HepG2 (cell line): Measurements from ENCODE around the gene ACSL1. TPM values are rescaled to one million over a fixed set of nuclear protein-coding genes. Genes with fewer than 3 reads are reported as not detected.

Experiments
- ATAC-seq: fragments of 200-7000 bp; cut with Tn5 transposase; 3 replicates; pipeline ENCODE4 v1.9.1; 2020; ENCODE audit warnings: mild to moderate bottlenecking, moderate library complexity
- BruUV-seq: library from RNA; stranded (reverse); fragments of 400-500 nt; replicated peaks from 2 replicates; lab custom pipeline; 2021; lab: Mats Ljungman, UMichigan
- CTCF ChIA-PET: fragments of 300-600 bp; formaldehyde crosslinking; extraction: SDS; loops from one replicate; lab custom pipeline; 2021; ENCODE audit warnings: low total read pairs, inconsistent platforms, low intra/inter-chr PET ratio; lab: Yijun Ruan, JAX
- POLR2A ChIA-PET: fragments of 350-600 bp; sonication (Branson Sonifier 250); formaldehyde crosslinking; loops from one replicate; lab custom pipeline; 2020; ENCODE audit warnings: antibody characterized with exemption, inconsistent platforms; lab: Yijun Ruan, JAX
- DNase-seq: peaks from one replicate; pipeline ENCODE4 v3.0.0-alpha.2; 2015; ENCODE audit warnings: low spot score
- FAIRE-seq: peaks from 3 replicates; lab custom pipeline; 2011; peaks lifted over from hg19 to GRCh38; lab: Jason Lieb, UNC
- H2AFZ ChIP-seq: one replicate; pipeline ENCODE4 v1.6.1; 2011; ENCODE audit warnings: low read length, inconsistent platforms
- H3K27ac ChIP-seq: fragments of 300-600 bp; 3 replicates; pipeline ENCODE4 v1.8.0; 2011; ENCODE audit warnings: mixed run types, mild to moderate bottlenecking, mixed read lengths, low read length, inconsistent platforms; ENCODE audit not compliant: insufficient read depth; ENCODE audit errors: extremely low read length
- H3K27me3 ChIP-seq, 2 experiments: fragments of 200-600 bp in 1 of 2; 2 replicates in 1 of 2; 3 replicates in 1 of 2; pipeline versions ENCODE4 v1.6.0 to v1.8.0; 2011; ENCODE audit warnings: low read length in 2 of 2, mild to moderate bottlenecking in 2 of 2, moderate library complexity in 2 of 2, inconsistent platforms in 1 of 2; ENCODE audit not compliant: insufficient read depth in 2 of 2, control insufficient read depth in 1 of 2
- H3K36me3 ChIP-seq, 2 experiments: fragments of 200-600 bp in 1 of 2; replicated peaks in 1 of 2; 2 replicates in 1 of 2; 3 replicates in 1 of 2; pipeline versions ENCODE4 v1.5.1 to v1.8.0; 2011; ENCODE audit warnings: low read length in 2 of 2, inconsistent platforms in 1 of 2; ENCODE audit not compliant: insufficient read depth in 2 of 2, control insufficient read depth in 1 of 2
- H3K4me1 ChIP-seq: 2 replicates; pipeline ENCODE4 v1.5.1; 2012; ENCODE audit warnings: low read length, inconsistent platforms; ENCODE audit not compliant: insufficient read depth
- H3K4me2 ChIP-seq: 2 replicates; pipeline ENCODE4 v1.6.0; 2011; ENCODE audit warnings: low read depth, low read length, inconsistent platforms
- H3K4me3 ChIP-seq, 3 experiments: fragments of 200-600 bp in 1 of 3; sonication (generic), shearing (Covaris generic) in 1 of 3; replicated peaks in 1 of 3; 2 replicates each; pipeline ENCODE4 v1.5.1; 2011 to 2016; ENCODE audit warnings: low read length in 3 of 3, inconsistent platforms in 2 of 3, low read depth in 2 of 3, mild to moderate bottlenecking in 2 of 3, control low read depth in 1 of 3, mixed read lengths in 1 of 3; ENCODE audit not compliant: insufficient read depth in 1 of 3
- H3K79me2 ChIP-seq: one replicate; pipeline ENCODE4 v1.6.1; 2011; ENCODE audit warnings: low read length, inconsistent platforms; ENCODE audit not compliant: insufficient read depth
- H3K9ac ChIP-seq: 2 replicates; pipeline ENCODE4 v1.6.0; 2011; ENCODE audit warnings: mild to moderate bottlenecking, low read depth, low read length, inconsistent platforms; ENCODE audit not compliant: insufficient read depth
- H3K9me3 ChIP-seq: 2 replicates; pipeline ENCODE4 v1.5.1; 2012; ENCODE audit warnings: mild to moderate bottlenecking, low read length
- H4K20me1 ChIP-seq: 2 replicates; pipeline ENCODE4 v1.6.0; 2011; ENCODE audit warnings: inconsistent platforms, mild to moderate bottlenecking, low read length, moderate library complexity; ENCODE audit not compliant: insufficient read depth
- JUND ChIP-seq: sonication (generic); formaldehyde crosslinking; IDR thresholded peaks from 2 replicates; pipeline ENCODE4 v1.8.0; 2022; ENCODE audit warnings: mild to moderate bottlenecking, missing genetic modification reagents
- POGZ ChIP-seq: sonication (generic); formaldehyde crosslinking; IDR thresholded peaks from 2 replicates; pipeline ENCODE4 v1.4.0; 2020; ENCODE audit warnings: mild to moderate bottlenecking, missing genetic modification reagents
- WGBS: methylation state at CpG from one replicate; pipeline ENCODE4 v1.1.6; 2017; ENCODE audit warnings: low lambda C conversion rate; 5-methylcytosine and 5-hydroxymethylcytosine counted together
- in situ Hi-C: cut with HindIII; loops from 2 replicates; pipeline ENCODE4 v1.10.0; 2017; ENCODE audit warnings: low pct_unique_long_range_greater_than_20kb; ENCODE audit not compliant: extremely low pct_ligation_motif_present
- intact Hi-C: fragments of 100-400 bp; cut with micrococcal nuclease; formaldehyde crosslinking; loops from one replicate; pipeline ENCODE4 v1.10.0; 2022; ENCODE audit not compliant: unreplicated experiment
- polyA plus RNA-seq, 8 experiments: library from polyadenylated mRNA; depleted of rRNA in 3 of 8; stranded (reverse) in 7 of 8; unstranded in 1 of 8; fragments of >200 nt; fragmentation: Illumina TruSeq in 4 of 8; extraction: Trizol in 4 of 8; gene quantifications; 2 replicates each; pipeline versions ENCODE4 v1.2.1 to v1.2.3, GENCODE V29; 2011 to 2016; ENCODE audit warnings: low read depth in 4 of 8, missing spikeins in 1 of 8, mixed read lengths in 1 of 8; ENCODE audit not compliant: insufficient read depth in 1 of 8
- total RNA-seq, 5 experiments: library from RNA; depleted of rRNA; stranded (reverse); fragments of >200 nt; fragmentation: Illumina TruSeq; extraction: Trizol; gene quantifications; 2 replicates each; pipeline ENCODE4 v1.2.3, GENCODE V29; 2016; ENCODE audit warnings: low read depth in 1 of 5
- TF ChIP-seq, protein P1 (sequence below): sonication (generic); formaldehyde crosslinking; conservative IDR thresholded peaks from 2 replicates; pipeline ENCODE4 v1.8.0; 2022; ENCODE audit warnings: missing genetic modification reagents
- TF ChIP-seq, protein P2 (sequence below): sonication (generic); formaldehyde crosslinking; IDR thresholded peaks from 2 replicates; pipeline ENCODE4 v1.4.0; 2020; ENCODE audit warnings: missing genetic modification reagents

ACSL1 gene
- total and polyA plus RNA-seq, 2 of the 13 experiments (the other 11 are each of a cell fraction or from before 2014, with no cell fraction given), result 10.0 to 29.8 TPM

DNA sequence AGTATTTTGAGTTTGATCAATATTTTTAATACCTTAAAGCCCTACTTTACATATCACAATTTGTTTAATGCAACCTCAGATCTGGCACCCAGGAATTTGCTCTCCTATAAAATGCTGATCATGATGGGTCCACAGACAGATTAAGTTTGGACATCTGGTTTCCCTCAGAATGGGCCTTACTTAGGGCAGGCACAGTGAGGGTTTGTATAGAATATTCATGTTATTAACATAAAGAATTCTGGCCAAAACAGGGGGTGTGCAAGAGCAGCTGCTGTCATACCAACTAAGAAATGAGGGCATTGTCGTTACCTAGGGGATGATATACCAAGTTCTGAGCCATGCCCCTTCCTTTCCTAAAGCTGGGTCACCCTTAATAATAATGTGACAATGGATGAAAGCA is 54.4 kb downstream of the ACSL1 start (continued):
- TF ChIP-seq, protein P1, sequence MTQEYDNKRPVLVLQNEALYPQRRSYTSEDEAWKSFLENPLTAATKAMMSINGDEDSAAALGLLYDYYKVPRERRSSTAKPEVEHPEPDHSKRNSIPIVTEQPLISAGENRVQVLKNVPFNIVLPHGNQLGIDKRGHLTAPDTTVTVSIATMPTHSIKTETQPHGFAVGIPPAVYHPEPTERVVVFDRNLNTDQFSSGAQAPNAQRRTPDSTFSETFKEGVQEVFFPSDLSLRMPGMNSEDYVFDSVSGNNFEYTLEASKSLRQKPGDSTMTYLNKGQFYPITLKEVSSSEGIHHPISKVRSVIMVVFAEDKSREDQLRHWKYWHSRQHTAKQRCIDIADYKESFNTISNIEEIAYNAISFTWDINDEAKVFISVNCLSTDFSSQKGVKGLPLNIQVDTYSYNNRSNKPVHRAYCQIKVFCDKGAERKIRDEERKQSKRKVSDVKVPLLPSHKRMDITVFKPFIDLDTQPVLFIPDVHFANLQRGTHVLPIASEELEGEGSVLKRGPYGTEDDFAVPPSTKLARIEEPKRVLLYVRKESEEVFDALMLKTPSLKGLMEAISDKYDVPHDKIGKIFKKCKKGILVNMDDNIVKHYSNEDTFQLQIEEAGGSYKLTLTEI, result no peak
- TF ChIP-seq, all 625 proteins: peak for 0

DNA sequence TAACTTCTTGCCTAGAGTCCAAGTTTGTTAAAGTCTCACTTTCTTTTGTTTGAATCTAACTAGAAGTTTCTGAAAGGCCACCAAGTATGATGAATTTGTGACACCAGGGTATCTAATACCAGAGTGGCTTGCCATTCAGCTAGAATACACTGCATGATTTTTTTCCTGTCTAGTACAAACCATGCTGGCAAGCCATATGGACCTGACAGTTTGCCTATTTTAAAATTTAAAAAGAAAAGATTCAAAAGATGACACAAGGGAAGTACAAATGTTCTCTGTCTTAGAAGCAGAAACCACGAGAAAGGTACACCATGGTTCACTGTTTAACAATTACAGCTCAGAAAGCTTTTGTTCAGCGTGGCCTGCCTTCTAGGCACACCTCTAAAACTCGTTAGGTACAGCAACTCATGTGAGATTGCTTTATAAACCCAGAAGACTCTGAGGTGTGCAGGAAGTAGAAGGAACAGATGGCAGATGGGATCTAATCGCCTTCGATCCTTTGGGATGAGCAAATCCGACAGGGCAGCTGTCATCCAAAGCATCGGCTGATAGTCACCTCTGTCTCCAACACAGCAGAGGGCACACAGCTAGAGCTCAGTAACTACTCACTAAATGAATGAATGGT is 56.5 kb downstream of the ACSL1 start:
- TF ChIP-seq, protein P2, sequence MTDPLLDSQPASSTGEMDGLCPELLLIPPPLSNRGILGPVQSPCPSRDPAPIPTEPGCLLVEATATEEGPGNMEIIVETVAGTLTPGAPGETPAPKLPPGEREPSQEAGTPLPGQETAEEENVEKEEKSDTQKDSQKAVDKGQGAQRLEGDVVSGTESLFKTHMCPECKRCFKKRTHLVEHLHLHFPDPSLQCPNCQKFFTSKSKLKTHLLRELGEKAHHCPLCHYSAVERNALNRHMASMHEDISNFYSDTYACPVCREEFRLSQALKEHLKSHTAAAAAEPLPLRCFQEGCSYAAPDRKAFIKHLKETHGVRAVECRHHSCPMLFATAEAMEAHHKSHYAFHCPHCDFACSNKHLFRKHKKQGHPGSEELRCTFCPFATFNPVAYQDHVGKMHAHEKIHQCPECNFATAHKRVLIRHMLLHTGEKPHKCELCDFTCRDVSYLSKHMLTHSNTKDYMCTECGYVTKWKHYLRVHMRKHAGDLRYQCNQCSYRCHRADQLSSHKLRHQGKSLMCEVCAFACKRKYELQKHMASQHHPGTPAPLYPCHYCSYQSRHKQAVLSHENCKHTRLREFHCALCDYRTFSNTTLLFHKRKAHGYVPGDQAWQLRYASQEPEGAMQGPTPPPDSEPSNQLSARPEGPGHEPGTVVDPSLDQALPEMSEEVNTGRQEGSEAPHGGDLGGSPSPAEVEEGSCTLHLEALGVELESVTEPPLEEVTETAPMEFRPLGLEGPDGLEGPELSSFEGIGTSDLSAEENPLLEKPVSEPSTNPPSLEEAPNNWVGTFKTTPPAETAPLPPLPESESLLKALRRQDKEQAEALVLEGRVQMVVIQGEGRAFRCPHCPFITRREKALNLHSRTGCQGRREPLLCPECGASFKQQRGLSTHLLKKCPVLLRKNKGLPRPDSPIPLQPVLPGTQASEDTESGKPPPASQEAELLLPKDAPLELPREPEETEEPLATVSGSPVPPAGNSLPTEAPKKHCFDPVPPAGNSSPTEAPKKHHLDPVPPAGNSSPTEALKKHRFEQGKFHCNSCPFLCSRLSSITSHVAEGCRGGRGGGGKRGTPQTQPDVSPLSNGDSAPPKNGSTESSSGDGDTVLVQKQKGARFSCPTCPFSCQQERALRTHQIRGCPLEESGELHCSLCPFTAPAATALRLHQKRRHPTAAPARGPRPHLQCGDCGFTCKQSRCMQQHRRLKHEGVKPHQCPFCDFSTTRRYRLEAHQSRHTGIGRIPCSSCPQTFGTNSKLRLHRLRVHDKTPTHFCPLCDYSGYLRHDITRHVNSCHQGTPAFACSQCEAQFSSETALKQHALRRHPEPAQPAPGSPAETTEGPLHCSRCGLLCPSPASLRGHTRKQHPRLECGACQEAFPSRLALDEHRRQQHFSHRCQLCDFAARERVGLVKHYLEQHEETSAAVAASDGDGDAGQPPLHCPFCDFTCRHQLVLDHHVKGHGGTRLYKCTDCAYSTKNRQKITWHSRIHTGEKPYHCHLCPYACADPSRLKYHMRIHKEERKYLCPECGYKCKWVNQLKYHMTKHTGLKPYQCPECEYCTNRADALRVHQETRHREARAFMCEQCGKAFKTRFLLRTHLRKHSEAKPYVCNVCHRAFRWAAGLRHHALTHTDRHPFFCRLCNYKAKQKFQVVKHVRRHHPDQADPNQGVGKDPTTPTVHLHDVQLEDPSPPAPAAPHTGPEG (CRISPR knock-in tag), result no peak
- no peak for TF ChIP-seq JUND (CRISPR knock-in tag)
- no peak for TF ChIP-seq POGZ
- 89% methylated on average over 7 of the region's 7 CpGs for WGBS
- BruUV-seq, result no TSS peak

More for the DNA sequence above, 56.5 kb downstream of the ACSL1 start:
- H2AFZ ChIP-seq, result no peak overlapping the region
- intact Hi-C loops, result no loop called here
- peaks cover 7% of the 10 kb centered on the region; the same call in 1 of the 2 replicates for H3K4me1 ChIP-seq
- H3K27ac ChIP-seq, result no peak overlapping the region
- H3K9me3 ChIP-seq, result no peaks in the 10 kb centered on the region
- in situ Hi-C loops, result no loop called here
- POLR2A ChIA-PET, result no interaction called here
- peaks cover 6 to 31% of the 10 kb centered on the region in 2 experiments; a peak in 4 of 5 replicates for H3K36me3 ChIP-seq
- no peak for DNase-seq
- H3K4me3 ChIP-seq, result no peak overlapping the region
- no peak overlapping the region for H3K4me2 ChIP-seq
- CTCF ChIA-PET, result no interaction called here
- no peak for ATAC-seq
- no peaks in the 10 kb centered on the region for H3K79me2 ChIP-seq
- no peaks in the 10 kb centered on the region for H3K27me3 ChIP-seq
- no peak overlapping the region for H3K9ac ChIP-seq
- FAIRE-seq, result no peak
- H4K20me1 ChIP-seq, result no peaks in the 10 kb centered on the region
